HUDEP-2 (cell line): ENCODE results near the gene BARD1.
A peak's percentile ranks its signal among the peaks of the same experiment; 100 is the strongest.
"Not testable (repeated sequence)": the region's sequence is repeated elsewhere in the genome, so short reads cannot be mapped to it uniquely, and the experiment has no call there.

Source experiments
- DNase-seq, 76 experiments: peaks; one replicate each; lab custom pipeline; 2025; ENCODE audit not compliant: unreplicated experiment in 76 of 76; lab: John Stamatoyannopoulos, UW

Gene BARD1

GRCh38 chr2:214808981-214809750 is at the start of gene BARD1:
TSS of gene BARD1 (minus strand) at chr2:214809683. CDS start at chr2:214809569, 114 bp downstream.
- peak in 45 of 76 experiments; percentile 5 to 60 (median 30) for DNase-seq

GRCh38 chr2:214856137-214856536 is 46.7 kb upstream of the BARD1 start:
- DNase-seq = no peak

GRCh38 chr2:214853906-214854305 is 44.4 kb upstream of the BARD1 start:
- no peak for DNase-seq

GRCh38 chr2:214843823-214844222 is 34.3 kb upstream of the BARD1 start:
- DNase-seq = no peak

GRCh38 chr2:214839464-214839863 is 30.0 kb upstream of the BARD1 start:
- DNase-seq = no peak

GRCh38 chr2:214837466-214837865 is 28.0 kb upstream of the BARD1 start:
- DNase-seq = peak in 1 of 76 experiments; percentile 4

GRCh38 chr2:214836568-214836967 is 27.1 kb upstream of the BARD1 start:
- DNase-seq = no peak

- peak in 4 of 76 experiments; percentile 2 to 26 (median 5) for DNase-seq
Observed at GRCh38 chr2:214830794-214831346, 21.4 kb upstream of the BARD1 start.

- DNase-seq = no peak
Observed at GRCh38 chr2:214816008-214816533, 6.6 kb upstream of the BARD1 start.

- peak in 1 of 76 experiments; percentile 4 for DNase-seq
Observed at GRCh38 chr2:214810671-214811070, 1.2 kb upstream of the BARD1 start.

- peak; percentile 35 to 100 (median 98) for DNase-seq
Observed at GRCh38 chr2:214809751-214810564, 475 bp upstream of the BARD1 start.

GRCh38 chr2:214807653-214808052 is 1.8 kb downstream of the BARD1 start:
- DNase-seq = no peak

GRCh38 chr2:214801768-214802397 is 7.6 kb downstream of the BARD1 start:
- no peak for DNase-seq

- no peak for DNase-seq
Observed at GRCh38 chr2:214801068-214801467, 8.4 kb downstream of the BARD1 start.

- no peak for DNase-seq
Observed at GRCh38 chr2:214800180-214800579, 9.3 kb downstream of the BARD1 start.

GRCh38 chr2:214796911-214797310 is 12.6 kb downstream of the BARD1 start:
- no peak for DNase-seq

- DNase-seq = not testable (repeated sequence)
Observed at GRCh38 chr2:214783181-214783580, 26.3 kb downstream of the BARD1 start.

- no peak for DNase-seq
Observed at GRCh38 chr2:214782671-214783070, 26.8 kb downstream of the BARD1 start.

- no peak for DNase-seq
Observed at GRCh38 chr2:214781226-214781625, 28.3 kb downstream of the BARD1 start.

GRCh38 chr2:214775971-214776370 is 33.5 kb downstream of the BARD1 start:
- no peak for DNase-seq

- no peak for DNase-seq
Observed at GRCh38 chr2:214774108-214774507, 35.4 kb downstream of the BARD1 start.
